Skin epidermis (tissue), 12 donors: Measurements from ENCODE around the gene BPIFB3.
"Not testable (repeated sequence)": the region's sequence is repeated elsewhere in the genome, so short reads cannot be mapped to it uniquely, and the experiment has no call there.

Source experiments
- H3K27ac ChIP-seq, 21 experiments: fragments of 200-600 bp; sonication (generic) in 11 of 21; one replicate each; pipeline ENCODE4 v1.5.0; 2020; ENCODE audit warnings: mild to moderate bottlenecking in 3 of 21, inconsistent platforms in 2 of 21, moderate library complexity in 2 of 21
- H3K4me3 ChIP-seq, 7 experiments: fragments of 200-600 bp; sonication (generic) in 2 of 7; one replicate each; pipeline ENCODE4 v1.5.0; 2020; ENCODE audit warnings: inconsistent platforms in 2 of 7, mild to moderate bottlenecking in 2 of 7, moderate library complexity in 1 of 7

BPIFB3 gene

DNA sequence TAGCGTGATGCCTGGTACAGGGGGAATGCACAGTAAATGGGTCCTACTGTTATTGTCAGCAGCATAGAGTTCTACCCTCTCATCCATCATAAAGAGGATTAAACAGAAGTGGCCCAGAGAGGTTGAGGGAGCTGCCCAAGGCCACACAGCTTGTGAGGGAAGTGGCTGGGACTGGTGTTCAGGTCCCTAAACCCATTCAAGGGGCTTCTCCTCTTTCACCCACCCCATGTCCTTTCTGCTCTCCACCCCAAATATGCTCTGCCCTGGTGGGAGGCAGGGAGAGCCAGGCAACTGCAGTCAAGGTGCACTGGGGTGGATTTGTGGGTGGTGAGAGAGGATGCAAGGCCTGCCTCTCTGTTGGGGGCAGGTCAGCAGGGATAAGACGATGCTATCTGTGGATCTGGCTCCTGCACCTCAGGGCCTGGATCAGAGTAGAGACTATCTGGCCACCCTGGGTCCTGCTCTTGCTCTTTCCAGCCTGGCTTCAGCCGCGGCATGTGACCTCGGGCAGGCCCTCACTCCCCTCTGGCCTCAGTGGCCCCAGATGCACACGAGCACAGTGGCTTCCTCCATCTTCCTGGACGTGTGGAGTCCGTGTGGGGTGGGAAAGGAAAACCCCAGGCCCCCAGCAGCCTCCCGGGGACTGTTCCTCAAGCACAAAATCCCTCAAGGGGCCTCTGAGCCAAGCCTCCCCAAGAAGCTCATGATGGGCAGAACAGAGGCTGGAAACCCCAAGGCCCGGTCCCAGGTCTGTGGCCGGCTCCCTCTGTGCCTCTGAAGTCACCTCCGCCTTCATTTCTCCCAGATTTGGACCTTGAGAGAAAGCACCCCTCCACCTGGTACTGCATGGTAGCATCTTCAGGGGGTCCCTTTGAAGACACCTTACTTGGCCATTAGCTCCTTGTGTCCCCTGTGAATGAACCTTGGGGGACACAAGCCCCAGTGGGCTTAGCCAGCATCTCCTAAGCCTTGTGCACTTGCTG, 25.6 kb upstream of the BPIFB3 start:
- Histone ChIP-seq H3K27ac (no peak overlapping the region), H3K4me3 (no peak overlapping the region)

DNA sequence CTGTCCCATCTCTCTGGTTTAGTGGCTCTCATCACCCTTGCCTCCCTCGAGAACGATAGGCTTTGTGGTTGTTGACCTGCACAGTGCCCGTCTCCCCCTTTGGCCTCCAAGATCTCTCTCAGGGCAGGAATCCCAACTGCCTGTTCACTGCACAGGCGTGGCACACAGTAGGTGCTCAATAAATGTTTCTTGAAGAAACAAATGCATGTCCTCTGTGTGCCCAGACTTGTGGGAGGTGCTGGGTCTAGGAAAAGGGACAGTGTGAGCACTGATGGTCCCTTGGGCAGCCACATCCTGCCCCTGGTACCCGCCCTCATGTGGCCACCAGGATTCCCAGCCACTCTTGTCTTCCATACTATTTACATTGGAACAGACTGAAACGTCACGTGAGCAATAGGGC, 24.8 kb upstream of the BPIFB3 start:
- no peak overlapping the region for H3K4me3 ChIP-seq
- H3K27ac ChIP-seq: no peak overlapping the region

DNA sequence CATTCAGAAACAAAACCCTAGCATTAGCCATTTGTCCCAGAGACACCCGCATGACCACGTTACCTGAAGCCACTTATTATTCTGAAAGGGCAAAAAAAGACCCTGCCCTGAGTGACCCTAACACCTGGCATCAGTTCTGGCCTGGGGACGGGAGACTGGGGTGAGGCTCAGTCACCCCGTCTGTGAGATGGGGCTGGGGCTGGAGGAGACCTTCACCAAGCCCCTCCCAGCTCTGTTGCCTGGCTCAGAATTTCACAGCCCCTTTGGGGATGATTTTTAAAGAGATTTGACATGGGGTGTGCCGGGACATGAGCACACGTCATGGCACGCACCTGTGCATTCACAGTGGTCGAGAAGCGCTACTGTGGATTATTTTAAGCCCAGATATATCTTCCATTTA, 23.6 kb upstream of the BPIFB3 start:
- Histone ChIP-seq H3K4me3 (no peak overlapping the region), H3K27ac (no peak overlapping the region)

DNA sequence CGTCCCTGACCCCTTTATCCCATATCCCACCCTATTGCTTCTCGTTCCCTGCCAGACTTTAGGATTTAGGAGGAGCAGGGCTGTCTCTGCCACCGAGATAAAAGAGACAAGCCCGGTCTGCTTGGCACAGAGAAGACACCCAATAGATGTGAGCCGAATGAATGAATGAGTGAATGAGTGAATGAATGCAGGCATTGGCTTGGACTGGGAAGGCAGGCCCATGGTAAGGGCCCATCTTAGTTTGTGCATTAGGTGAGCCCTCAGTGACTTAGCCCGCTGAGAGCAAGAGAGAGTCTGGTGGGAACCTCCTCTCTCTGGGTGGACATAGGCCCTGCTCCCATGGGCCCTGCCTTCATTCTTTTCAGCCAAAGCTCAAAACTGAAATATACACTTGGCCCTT, 23.1 kb upstream of the BPIFB3 start:
- no peak overlapping the region for H3K4me3 ChIP-seq
- no peak overlapping the region for H3K27ac ChIP-seq

DNA sequence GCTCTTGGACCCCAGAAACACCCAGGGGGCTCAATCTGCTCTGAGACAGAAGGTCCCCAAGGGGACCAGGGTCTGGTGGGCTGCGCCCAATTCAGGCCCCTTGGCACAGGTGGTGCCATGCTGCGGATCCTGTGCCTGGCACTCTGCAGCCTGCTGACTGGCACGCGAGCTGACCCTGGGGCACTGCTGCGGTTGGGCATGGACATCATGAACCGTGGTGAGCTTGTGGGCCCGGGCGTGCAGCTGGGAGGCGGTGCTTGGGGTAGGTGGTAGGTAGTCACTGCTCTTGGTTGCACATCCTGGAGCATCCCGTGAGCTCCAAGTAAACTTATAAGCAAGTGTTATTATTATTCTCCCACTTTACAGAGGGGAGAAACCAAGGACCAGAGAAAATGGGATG, 22.2 kb upstream of the BPIFB3 start, which contains the start of gene BPIFB6:
TSS of gene BPIFB6 (plus strand) at position 118 of the 400 bp plus-strand sequence. CDS start at position 118, 0 bp downstream.
- Histone ChIP-seq H3K27ac (no peak within 1 kb of the TSS), H3K4me3 (no peak within 1 kb of the TSS)

DNA sequence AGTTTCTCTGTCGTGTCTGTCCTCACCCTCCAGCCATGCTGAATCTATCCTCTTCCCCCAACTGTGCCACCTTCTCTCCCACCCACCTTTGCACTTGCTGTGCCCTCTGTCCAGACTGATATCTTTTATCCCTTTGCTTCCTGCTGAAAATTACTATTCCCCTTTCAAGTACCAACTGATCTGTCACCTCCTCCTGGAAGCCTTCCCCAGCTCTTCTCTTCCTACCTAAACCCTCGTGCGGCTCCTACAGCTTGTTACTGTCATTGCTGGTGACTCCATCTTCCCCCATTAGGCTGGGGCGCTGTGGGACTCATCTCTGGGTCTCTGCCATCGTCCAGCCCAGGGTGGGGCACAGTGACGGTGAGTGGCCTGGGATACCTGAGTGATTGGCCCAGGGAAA, 21.1 kb upstream of the BPIFB3 start:
- Histone ChIP-seq H3K27ac (no peak overlapping the region), H3K4me3 (no peak overlapping the region)

DNA sequence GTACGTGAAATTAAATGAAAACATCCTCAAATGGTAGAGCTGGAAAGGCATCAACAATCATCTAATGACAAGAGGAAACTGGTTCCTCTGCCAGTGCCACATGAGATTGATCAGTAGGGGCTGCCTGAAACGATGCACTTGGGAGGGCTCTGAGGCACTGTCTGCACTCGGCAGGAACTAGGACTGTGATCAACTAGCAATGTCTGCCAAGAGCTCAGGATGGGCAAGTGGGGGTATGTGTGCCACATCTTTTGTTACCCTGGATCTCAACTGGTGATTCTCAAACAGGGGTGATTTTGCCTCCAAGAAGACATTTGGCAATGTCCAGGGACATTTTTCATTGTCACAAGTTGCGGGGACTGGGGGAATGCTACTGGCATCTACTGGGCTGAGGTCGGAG, 20.3 kb upstream of the BPIFB3 start:
- Histone ChIP-seq H3K4me3 (no peak overlapping the region), H3K27ac (no peak overlapping the region)

DNA sequence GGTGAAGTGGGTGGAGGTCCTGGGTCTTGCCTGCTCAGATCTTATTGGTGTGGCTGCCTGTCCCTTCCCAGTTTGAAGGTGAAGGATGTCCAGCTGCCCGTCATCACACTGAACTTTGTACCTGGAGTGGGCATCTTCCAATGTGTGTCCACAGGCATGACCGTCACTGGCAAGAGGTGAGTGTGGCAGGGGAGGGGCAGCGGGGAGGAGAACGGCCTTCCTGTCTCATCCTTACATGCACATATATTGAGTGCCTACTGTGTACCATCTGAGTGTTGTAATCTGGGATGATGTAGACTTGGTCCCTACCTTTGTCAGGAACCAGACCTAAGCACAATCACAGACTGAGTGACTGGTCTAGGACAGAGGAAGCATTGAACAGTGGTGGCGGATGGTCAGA, 19.6 kb upstream of the BPIFB3 start:
- Histone ChIP-seq H3K4me3 (no peak overlapping the region), H3K27ac (no peak overlapping the region)

DNA sequence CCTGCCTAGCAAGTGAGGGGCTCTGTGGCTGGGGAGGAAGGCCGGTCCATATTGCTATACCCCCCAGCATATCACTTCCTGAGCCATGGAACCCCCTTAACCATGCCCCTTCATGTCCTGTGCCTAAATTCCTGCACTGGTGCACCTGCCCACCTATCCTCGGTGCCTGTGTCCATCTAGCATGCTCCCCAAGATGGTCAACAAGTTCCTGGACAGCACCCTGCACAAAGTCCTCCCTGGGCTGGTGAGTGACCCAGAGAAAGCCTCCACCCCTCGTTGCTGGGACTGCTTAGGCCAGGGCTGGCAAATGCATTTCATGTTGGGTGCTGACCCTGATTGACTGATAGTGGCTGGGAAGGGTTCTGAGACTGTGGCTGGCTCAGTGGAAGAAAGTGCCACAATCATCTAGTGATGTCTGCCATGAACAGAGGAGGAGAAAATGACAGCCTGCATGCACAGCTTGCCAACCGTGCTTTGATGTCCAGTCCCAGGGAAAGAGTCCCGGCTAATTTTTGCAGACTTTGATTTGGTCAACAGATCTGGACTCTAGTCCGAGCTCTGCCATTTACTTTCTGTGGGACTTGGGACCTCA, 18.7 kb upstream of the BPIFB3 start:
- no peak overlapping the region for H3K4me3 ChIP-seq
- H3K27ac ChIP-seq: no peak overlapping the region

DNA sequence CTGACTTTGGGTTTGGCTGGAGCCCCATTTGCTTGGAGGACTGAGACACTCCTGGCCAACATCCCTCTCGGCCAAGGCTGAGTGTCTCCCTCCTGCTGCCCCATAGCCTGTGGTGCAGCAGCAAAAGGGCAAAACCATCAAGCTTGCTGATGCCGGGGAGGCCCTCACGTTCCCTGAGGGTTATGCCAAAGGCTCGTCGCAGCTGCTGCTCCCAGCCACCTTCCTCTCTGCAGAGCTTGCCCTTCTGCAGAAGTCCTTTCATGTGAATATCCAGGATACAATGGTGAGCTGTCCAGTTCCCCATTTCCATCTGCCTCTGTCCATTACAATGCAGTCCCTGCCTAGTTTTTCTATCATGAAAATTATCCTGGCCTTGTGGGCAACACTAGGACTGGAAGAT, 16.2 kb upstream of the BPIFB3 start:
- Histone ChIP-seq H3K4me3 (no peak overlapping the region), H3K27ac (no peak overlapping the region)

DNA sequence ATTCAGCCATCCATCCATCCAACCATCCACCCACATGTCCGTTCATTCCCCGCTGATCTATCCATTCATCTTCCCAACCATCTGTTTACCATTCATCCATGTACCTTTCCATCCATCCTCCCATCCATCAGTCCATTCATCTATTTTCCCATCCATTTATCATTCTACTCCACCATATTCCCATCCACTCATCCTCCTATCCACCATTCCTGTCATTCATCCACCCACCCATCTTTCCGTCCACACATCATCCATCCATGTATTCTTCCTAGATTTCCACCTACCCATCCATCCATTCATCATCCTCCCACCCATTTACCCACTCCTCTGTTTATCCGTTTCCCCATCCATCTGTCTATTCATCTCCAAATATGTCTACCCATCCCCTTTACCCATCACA, 15.5 kb upstream of the BPIFB3 start:
- Histone ChIP-seq H3K27ac (no peak overlapping the region), H3K4me3 (no peak overlapping the region)

DNA sequence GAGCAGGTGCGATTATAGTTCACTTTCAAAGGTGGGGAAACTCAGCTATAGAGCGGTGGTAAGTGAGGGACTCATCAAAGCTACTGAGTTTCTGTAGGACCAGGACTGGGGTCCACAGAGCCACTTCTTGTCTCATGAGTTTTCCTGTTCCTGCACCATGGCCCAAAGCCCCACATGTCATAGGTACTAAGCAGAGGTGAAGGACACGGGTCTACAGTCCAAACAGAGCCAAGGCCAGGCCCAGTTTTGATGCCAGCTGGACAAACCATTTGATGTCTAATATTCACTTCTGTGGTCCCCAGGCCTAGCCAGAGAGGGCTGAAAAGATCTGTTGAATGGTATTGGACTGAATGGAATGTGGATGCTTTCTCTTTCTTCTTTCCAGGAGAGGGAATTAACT, 11.3 kb upstream of the BPIFB3 start:
- Histone ChIP-seq H3K27ac (no peak overlapping the region), H3K4me3 (no peak overlapping the region)

DNA sequence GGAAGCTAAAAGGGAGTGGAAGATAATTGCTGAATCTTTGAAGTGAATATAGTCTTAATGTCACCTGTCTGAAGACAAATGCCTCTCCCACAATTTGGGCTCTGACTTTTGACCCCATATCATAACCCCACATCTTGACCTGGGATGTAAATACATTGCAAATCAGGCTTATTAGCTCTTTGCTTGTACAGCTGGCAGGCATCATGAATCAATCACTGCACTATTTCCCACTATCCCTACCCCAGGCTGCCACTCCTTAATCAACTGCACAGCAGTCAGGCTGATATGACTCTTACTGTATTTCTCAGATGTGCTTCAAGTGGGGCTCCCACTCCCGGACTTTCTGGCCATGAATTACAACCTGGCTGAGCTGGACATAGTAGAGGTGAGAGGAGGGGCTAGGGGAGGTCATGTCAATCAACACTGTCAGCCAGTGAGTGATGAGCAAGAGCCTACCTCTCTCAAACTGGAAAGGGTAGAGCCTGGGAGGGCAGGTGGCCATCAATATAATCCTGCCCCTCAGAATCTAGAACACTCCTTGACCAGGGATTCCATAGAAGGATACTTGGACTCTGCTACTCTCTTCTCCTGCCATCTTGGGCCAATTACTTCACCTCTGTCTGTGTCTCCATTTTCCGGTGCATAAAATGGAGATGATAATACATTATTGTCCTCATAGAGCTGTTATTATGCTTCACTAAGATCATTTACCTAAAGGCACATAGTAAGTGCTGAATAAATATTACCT, 10.5 kb upstream of the BPIFB3 start:
- Histone ChIP-seq H3K4me3 (no peak overlapping the region), H3K27ac (no peak overlapping the region)

DNA sequence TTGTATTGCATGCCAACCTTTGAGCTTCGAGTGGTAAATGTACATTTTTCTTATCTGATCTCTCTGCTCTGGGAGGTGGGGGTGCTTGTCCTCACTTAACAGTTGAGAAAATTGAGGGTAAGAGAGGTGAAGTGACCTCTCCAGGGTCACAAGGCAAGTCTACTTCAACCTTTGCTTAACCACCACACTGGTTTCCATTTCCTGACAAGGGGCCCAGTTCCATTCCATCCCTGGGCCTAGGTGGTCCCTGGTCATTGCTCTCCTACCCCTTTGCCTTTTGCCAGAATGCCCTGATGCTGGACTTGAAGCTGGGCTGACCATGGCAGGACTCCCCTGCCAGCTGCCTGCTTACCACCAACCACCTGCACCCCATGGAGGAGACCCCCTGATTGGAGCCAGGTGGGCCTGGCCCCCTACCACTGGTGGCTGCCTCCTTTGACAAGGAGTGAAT, 9.9 kb upstream of the BPIFB3 start:
- Histone ChIP-seq H3K27ac (no peak overlapping the region), H3K4me3 (no peak overlapping the region)

DNA sequence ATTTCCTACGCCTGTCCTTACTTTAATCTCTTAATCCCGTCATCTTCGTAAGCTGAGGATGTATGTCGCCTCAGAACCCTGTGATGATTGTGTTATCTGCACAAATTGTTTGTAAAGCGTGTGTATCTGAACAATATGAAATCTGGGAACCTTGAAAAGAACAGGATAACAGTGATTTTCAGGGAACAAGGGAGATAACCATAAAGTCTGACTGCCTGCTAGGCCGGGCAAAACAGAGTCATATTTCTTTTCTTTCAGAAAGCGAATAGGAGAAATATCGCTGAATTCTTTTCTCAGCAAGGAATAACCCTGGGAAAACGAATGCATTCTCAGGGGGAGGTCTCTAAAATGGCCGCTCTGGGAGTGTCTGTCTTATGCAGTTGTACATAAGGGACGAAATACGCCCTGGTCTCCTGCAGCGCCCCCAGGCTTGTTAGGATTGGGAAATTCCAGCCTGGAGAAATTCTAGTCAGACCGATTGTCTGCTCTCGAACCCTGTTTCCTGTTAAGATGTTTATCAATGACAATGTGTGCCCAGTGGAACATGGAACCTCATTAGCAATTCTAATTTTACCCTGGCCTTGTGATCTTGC, 8.5 kb upstream of the BPIFB3 start:
- not testable (repeated sequence) for H3K27ac ChIP-seq, H3K4me3 ChIP-seq

DNA sequence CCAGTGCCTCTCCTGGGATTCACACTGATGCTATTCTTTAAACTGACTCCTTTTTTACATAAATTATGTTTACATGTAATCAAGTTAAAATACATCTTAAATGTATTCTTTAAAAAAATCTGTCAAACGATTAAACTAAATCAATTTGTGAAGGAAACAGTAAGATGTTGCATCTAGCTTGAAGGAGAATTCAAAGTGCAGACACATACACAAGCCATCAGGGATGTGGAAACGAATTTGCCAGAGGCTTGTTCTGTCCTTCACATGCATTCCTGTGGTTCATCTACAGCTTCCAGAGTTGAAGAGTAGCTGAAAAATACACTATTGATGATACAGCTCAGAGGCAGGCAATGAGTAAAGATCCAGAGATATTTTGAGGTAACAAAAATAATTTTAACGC, 7.3 kb upstream of the BPIFB3 start:
- no peak overlapping the region for H3K27ac ChIP-seq

DNA sequence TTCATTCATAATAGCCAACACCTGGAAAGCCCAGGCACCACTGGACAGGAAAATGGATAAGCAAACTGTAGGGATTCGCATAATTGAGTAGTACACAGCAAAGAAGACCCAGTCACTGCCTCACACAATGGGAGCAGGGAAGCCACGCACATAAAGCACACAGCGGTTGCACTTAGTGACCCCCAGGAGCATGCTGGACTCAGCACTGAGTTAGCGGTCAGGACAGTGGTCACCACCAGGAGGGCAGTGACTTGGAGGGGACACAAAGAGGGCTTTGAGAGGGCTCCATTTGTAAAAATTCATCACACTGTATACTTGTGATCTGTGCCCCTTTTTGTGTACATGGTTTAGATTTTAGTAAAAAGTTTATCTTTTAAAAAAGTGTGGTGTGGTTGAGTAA, 2.4 kb upstream of the BPIFB3 start:
- Histone ChIP-seq H3K4me3 (no peak overlapping the region), H3K27ac (no peak overlapping the region)

More for the DNA sequence above, 7.3 kb upstream of the BPIFB3 start:
- H3K4me3 ChIP-seq: no peak overlapping the region

DNA sequence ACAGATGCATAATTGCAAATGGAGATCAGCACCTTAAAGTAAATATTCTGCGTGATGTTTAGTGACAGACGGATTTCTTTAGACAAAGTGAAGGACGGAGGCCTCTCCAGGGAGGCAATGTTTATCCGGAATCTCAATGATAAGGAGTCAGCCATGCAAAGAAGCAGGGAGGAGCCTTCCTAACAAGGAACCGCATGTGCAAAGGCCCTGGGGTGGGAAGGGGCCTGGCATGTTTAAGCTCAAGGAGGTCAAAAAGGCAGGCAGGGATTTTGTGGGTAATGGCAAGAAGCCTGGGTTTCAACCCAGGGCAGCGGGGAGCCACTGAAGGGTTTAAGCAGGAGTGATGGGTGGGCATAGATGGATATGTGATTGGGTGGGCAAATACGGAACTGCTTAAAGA, 678 bp downstream of the BPIFB3 start:
- H3K27ac ChIP-seq: no peak overlapping the region
- no peak overlapping the region for H3K4me3 ChIP-seq

DNA sequence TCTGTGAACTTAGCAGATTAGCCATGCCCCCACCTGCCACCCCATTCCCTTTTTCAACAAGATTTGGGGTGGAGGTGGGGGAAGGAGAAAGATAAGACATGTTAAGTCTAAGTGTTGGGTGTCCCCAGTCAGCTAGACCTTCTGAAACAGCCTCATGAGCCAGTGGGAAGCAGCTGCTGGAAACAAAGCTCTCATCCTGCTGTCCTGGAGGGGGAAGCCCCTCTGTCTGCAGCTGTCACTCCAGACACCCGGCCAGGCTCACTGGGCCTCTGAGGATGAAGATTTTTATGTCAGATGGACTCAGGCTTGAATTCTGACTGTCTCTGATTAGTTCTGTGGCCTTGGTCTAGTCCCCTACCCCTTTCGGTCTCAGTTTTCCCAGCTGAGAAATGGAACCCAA, 1.1 kb downstream of the BPIFB3 start:
- Histone ChIP-seq H3K4me3 (no peak overlapping the region), H3K27ac (no peak overlapping the region)

DNA sequence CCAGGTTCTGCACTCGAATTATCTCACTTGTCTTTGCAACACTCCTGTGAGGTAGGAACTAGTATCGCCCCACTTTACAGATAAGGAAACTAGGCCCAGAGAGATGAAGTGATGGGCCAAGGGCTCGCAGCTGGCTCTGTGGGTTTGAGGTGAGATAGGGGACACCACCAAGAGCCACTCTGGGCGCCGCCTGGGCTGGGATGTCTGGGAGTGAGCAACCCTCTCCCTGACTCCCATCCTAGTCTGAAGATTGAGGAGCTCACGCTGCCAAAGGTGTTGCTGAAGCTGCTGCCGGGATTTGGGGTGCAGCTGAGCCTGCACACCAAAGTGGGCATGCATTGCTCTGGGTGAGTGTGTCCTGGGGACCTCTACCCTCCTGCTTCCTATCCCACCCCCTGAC, 5.4 kb downstream of the BPIFB3 start:
- Histone ChIP-seq H3K27ac (no peak overlapping the region), H3K4me3 (no peak overlapping the region)
